HepG2 (cell line): Measurements from ENCODE around the gene RAB23. TPM values are rescaled to one million over a fixed set of nuclear protein-coding genes. Genes with fewer than 3 reads are reported as not detected.

ENCODE experiments used
- E2F2 ChIP-seq: sonication (generic); formaldehyde crosslinking; IDR thresholded peaks from 2 replicates; pipeline ENCODE4 v1.4.0; 2020; ENCODE audit warnings: missing genetic modification reagents, borderline replicate concordance
- LRRFIP1 ChIP-seq: sonication (generic); formaldehyde crosslinking; conservative IDR thresholded peaks from 2 replicates; pipeline ENCODE4 v1.4.0; 2020; ENCODE audit warnings: missing genetic modification reagents
- SMARCC2 ChIP-seq: fragments of 450-650 bp; IDR thresholded peaks from 2 replicates; pipeline ENCODE4 v1.6.1; 2017; ENCODE audit warnings: antibody characterized with exemption, mild to moderate bottlenecking
- TFAP4 ChIP-seq: sonication (generic); IDR thresholded peaks from 2 replicates; pipeline ENCODE4 v1.6.1; 2016; ENCODE audit warnings: low read depth, borderline replicate concordance
- ZBTB10 ChIP-seq: sonication (generic); formaldehyde crosslinking; IDR thresholded peaks from 2 replicates; pipeline ENCODE4 v1.4.0; 2020; ENCODE audit warnings: missing genetic modification reagents, borderline replicate concordance
- ZNF557 ChIP-seq: sonication (generic); formaldehyde crosslinking; IDR thresholded peaks from 2 replicates; pipeline ENCODE4 v1.4.0; 2020; ENCODE audit warnings: missing genetic modification reagents
- ZNF770 ChIP-seq: sonication (generic); formaldehyde crosslinking; IDR thresholded peaks from 2 replicates; pipeline ENCODE4 v1.5.0; 2020; ENCODE audit warnings: mild to moderate bottlenecking, missing genetic modification reagents
- polyA plus RNA-seq, 8 experiments: library from polyadenylated mRNA; depleted of rRNA in 3 of 8; stranded (reverse) in 7 of 8; unstranded in 1 of 8; fragments of >200 nt; fragmentation: Illumina TruSeq in 4 of 8; extraction: Trizol in 4 of 8; gene quantifications; 2 replicates each; pipeline versions ENCODE4 v1.2.1 to v1.2.3, GENCODE V29; 2011 to 2016; ENCODE audit warnings: low read depth in 4 of 8, missing spikeins in 1 of 8, mixed read lengths in 1 of 8; ENCODE audit not compliant: insufficient read depth in 1 of 8
- total RNA-seq, 5 experiments: library from RNA; depleted of rRNA; stranded (reverse); fragments of >200 nt; fragmentation: Illumina TruSeq; extraction: Trizol; gene quantifications; 2 replicates each; pipeline ENCODE4 v1.2.3, GENCODE V29; 2016; ENCODE audit warnings: low read depth in 1 of 5

Gene RAB23
- total and polyA plus RNA-seq, 2 of the 13 experiments (the other 11 are each of a cell fraction or from before 2014, with no cell fraction given), result 5.5 to 16.4 TPM

GRCh38 chr6:57216235-57217101 is 5.6 kb downstream of the RAB23 start (continued):
- TF ChIP-seq ZBTB10 (CRISPR knock-in tag) (no peak), SMARCC2 (no peak), E2F2 (no peak), ZNF557 (CRISPR knock-in tag) (no peak), ZNF770 (CRISPR knock-in tag) (no peak), LRRFIP1 (CRISPR knock-in tag) (no peak), TFAP4 (no peak)
